ENCODE measurements around the gene PARP12.

The PARP12 gene

GRCh38 chr7:140056431-140057142 lies 6.2 kb downstream of the PARP12 start (continued):
- TF ChIP-seq ZNF18 (tag by site-specific recombination; IDR thresholded peaks at IDR 0.05) (no peak), ZNF114 (tag by site-specific recombination; IDR thresholded peaks at IDR 0.05) (no peak), ZNF146 (tag by site-specific recombination; IDR thresholded peaks at IDR 0.05) (no peak), ZNF777 (tag by site-specific recombination; IDR thresholded peaks at IDR 0.05; ENCODE audit: borderline replicate concordance) (no peak), PBX3 (CRISPR knock-in tag; IDR thresholded peaks at IDR 0.05) (no peak)

- Histone ChIP-seq H3K27ac (ENCODE audit: extremely low read depth, low read depth, low read length) (no peak overlapping the region), H3K4me1 (ENCODE audit: control insufficient read depth, insufficient read depth, low read length) (no peaks in the 10 kb centered on the region), H3K4me3 (ENCODE audit: low read depth, low read length) (no peak overlapping the region), H3K9me3 (ENCODE audit: control insufficient read depth, insufficient read depth, low read depth, low read length) (no peaks in the 10 kb centered on the region), H3K36me3 (ENCODE audit: control insufficient read depth in 2 of 2, insufficient read depth in 1 of 2, low read length in 2 of 2) (no peaks in the 10 kb centered on the region)
- POLR2A ChIA-PET = no interaction called here
- CTCF ChIA-PET = no interaction called here
- TF ChIP-seq RBAK (tag by site-specific recombination; IDR thresholded peaks at IDR 0.05) (no peak), HIC1 (tag by site-specific recombination; IDR thresholded peaks at IDR 0.05) (no peak), ZBTB6 (tag by site-specific recombination; IDR thresholded peaks at IDR 0.05) (no peak), ZNF544 (tag by site-specific recombination; IDR thresholded peaks at IDR 0.05) (no peak), REST (tag by site-specific recombination; IDR thresholded peaks at IDR 0.05) (peak; percentile 79), ZNF350 (tag by site-specific recombination; IDR thresholded peaks at IDR 0.05) (no peak)
Measured at GRCh38 chr7:140055833-140056232, 6.9 kb downstream of the PARP12 start.

GRCh38 chr7:140054751-140055150 lies 8.0 kb downstream of the PARP12 start:
- Histone ChIP-seq H3K27ac (ENCODE audit: extremely low read depth, low read depth, low read length) (no peak overlapping the region), H3K4me3 (ENCODE audit: low read depth, low read length) (no peak overlapping the region), H3K4me1 (ENCODE audit: control insufficient read depth, insufficient read depth, low read length) (no peaks in the 10 kb centered on the region), H3K9me3 (ENCODE audit: control insufficient read depth, insufficient read depth, low read depth, low read length) (no peaks in the 10 kb centered on the region), H3K36me3 (ENCODE audit: control insufficient read depth in 2 of 2, insufficient read depth in 1 of 2, low read length in 2 of 2) (no peaks in the 10 kb centered on the region)
- TF ChIP-seq HIC1 (tag by site-specific recombination; IDR thresholded peaks at IDR 0.05) (no peak), ZNF747 (tag by site-specific recombination; IDR thresholded peaks at IDR 0.05) (no peak), GLI2 (tag by site-specific recombination; IDR thresholded peaks at IDR 0.05; ENCODE audit: borderline replicate concordance, low read depth) (no peak), ZNF274 (IDR thresholded peaks at IDR 0.05; ENCODE audit: low read length) (no peak), ZNF274 (tag by site-specific recombination; IDR thresholded peaks at IDR 0.05; ENCODE audit: borderline replicate concordance) (no peak), ZNF621 (tag by site-specific recombination; IDR thresholded peaks at IDR 0.05) (no peak), ZNF843 (tag by site-specific recombination; IDR thresholded peaks at IDR 0.05) (no peak), ZSCAN23 (tag by site-specific recombination; IDR thresholded peaks at IDR 0.05) (no peak)
- POLR2A ChIA-PET = no interaction called here
- CTCF ChIA-PET = no interaction called here

Data from HEK293 (cell line).